HepG2 (cell line): ENCODE data around the gene LDAH. TPM values are rescaled to one million over a fixed set of nuclear protein-coding genes. Genes with fewer than 3 reads are reported as not detected.

Experiments used
- CHD2 ChIP-seq: IDR thresholded peaks from 2 replicates; pipeline ENCODE4 v1.6.1; 2011; ENCODE audit warnings: low read depth, low read length, improper control_type of control experiment
- CREB1 ChIP-seq, 2 experiments: fragments of 450-650 bp in 1 of 2; IDR thresholded peaks; 2 replicates each; pipeline ENCODE4 v1.6.1; 2016 to 2017; ENCODE audit warnings: control low read depth in 1 of 2, mild to moderate bottlenecking in 1 of 2, missing compliant biosample characterization in 1 of 2, missing genetic modification characterization in 1 of 2
- MXD4 ChIP-seq: IDR thresholded peaks from 2 replicates; pipeline ENCODE4 v1.6.1; 2016; ENCODE audit warnings: mild to moderate bottlenecking, missing biosample characterization, missing genetic modification reagents
- NFE2L1 ChIP-seq: sonication (generic); formaldehyde crosslinking; IDR thresholded peaks from 2 replicates; pipeline ENCODE4 v1.4.0; 2020; ENCODE audit warnings: missing genetic modification reagents, mild to moderate bottlenecking, borderline replicate concordance
- PAXIP1 ChIP-seq: sonication (generic); formaldehyde crosslinking; conservative IDR thresholded peaks from 2 replicates; pipeline ENCODE4 v1.4.0; 2020; ENCODE audit warnings: mild to moderate bottlenecking, missing genetic modification reagents, moderate library complexity
- SMAD1 ChIP-seq: sonication (generic); formaldehyde crosslinking; IDR thresholded peaks from 2 replicates; pipeline ENCODE4 v1.4.0; 2020; ENCODE audit warnings: missing genetic modification reagents, low read depth, mild to moderate bottlenecking, borderline replicate concordance
- ZNF567 ChIP-seq: sonication (generic); formaldehyde crosslinking; IDR thresholded peaks from 2 replicates; pipeline ENCODE4 v1.8.1; 2023; ENCODE audit warnings: mild to moderate bottlenecking, missing genetic modification reagents, borderline replicate concordance
- ZNF589 ChIP-seq: sonication (generic); formaldehyde crosslinking; conservative IDR thresholded peaks from 2 replicates; pipeline ENCODE4 v1.8.0; 2022; ENCODE audit warnings: mild to moderate bottlenecking, moderate library complexity, missing genetic modification reagents
- ZNF704 ChIP-seq: sonication (generic); formaldehyde crosslinking; IDR thresholded peaks from 2 replicates; pipeline ENCODE4 v1.8.1; 2023; ENCODE audit warnings: mild to moderate bottlenecking, inconsistent platforms, moderate library complexity, missing genetic modification reagents, borderline replicate concordance
- ZXDC ChIP-seq: sonication (generic); formaldehyde crosslinking; IDR thresholded peaks from 2 replicates; pipeline ENCODE4 v1.5.0; 2020; ENCODE audit warnings: mild to moderate bottlenecking, missing genetic modification reagents
- polyA plus RNA-seq, 8 experiments: library from polyadenylated mRNA; depleted of rRNA in 3 of 8; stranded (reverse) in 7 of 8; unstranded in 1 of 8; fragments of >200 nt; fragmentation: Illumina TruSeq in 4 of 8; extraction: Trizol in 4 of 8; gene quantifications; 2 replicates each; pipeline versions ENCODE4 v1.2.1 to v1.2.3, GENCODE V29; 2011 to 2016; ENCODE audit warnings: low read depth in 4 of 8, missing spikeins in 1 of 8, mixed read lengths in 1 of 8; ENCODE audit not compliant: insufficient read depth in 1 of 8
- total RNA-seq, 5 experiments: library from RNA; depleted of rRNA; stranded (reverse); fragments of >200 nt; fragmentation: Illumina TruSeq; extraction: Trizol; gene quantifications; 2 replicates each; pipeline ENCODE4 v1.2.3, GENCODE V29; 2016; ENCODE audit warnings: low read depth in 1 of 5
- TF ChIP-seq, protein P1 (sequence below): sonication (generic); formaldehyde crosslinking; IDR thresholded peaks from 2 replicates; pipeline ENCODE4 v1.9.0; 2021; ENCODE audit warnings: missing genetic modification reagents, mild to moderate bottlenecking, borderline replicate concordance
- TF ChIP-seq, protein P2 (sequence below): sonication (generic); formaldehyde crosslinking; IDR thresholded peaks from 2 replicates; pipeline ENCODE4 v1.4.0; 2020; ENCODE audit warnings: missing genetic modification reagents, mild to moderate bottlenecking, borderline replicate concordance
- TF ChIP-seq, protein P3 (sequence below): sonication (generic); formaldehyde crosslinking; IDR thresholded peaks from 2 replicates; pipeline ENCODE4 v1.4.0; 2020; ENCODE audit warnings: low read depth, mild to moderate bottlenecking, missing genetic modification reagents

The LDAH gene
- total and polyA plus RNA-seq, 2 of the 13 experiments (the other 11 are each of a cell fraction or from before 2014, with no cell fraction given) = 28.8 to 46.2 TPM

GRCh38 chr2:20665243-20666004 lies 157.5 kb downstream of the LDAH start (continued):
- TF ChIP-seq, protein P1, sequence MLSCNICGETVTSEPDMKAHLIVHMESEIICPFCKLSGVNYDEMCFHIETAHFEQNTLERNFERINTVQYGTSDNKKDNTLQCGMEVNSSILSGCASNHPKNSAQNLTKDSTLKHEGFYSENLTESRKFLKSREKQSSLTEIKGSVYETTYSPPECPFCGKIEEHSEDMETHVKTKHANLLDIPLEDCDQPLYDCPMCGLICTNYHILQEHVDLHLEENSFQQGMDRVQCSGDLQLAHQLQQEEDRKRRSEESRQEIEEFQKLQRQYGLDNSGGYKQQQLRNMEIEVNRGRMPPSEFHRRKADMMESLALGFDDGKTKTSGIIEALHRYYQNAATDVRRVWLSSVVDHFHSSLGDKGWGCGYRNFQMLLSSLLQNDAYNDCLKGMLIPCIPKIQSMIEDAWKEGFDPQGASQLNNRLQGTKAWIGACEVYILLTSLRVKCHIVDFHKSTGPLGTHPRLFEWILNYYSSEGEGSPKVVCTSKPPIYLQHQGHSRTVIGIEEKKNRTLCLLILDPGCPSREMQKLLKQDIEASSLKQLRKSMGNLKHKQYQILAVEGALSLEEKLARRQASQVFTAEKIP = no peak; the same call in 1 of the 2 replicates
- TF ChIP-seq ZNF567 (CRISPR knock-in tag) = no peak
- TF ChIP-seq CHD2 = no peak
- TF ChIP-seq SMAD1 (CRISPR knock-in tag) = no peak
- TF ChIP-seq ZXDC (CRISPR knock-in tag) = no peak
- no peak for TF ChIP-seq ZNF589 (CRISPR knock-in tag)
- no peak for TF ChIP-seq ZNF704 (CRISPR knock-in tag)
- TF ChIP-seq, protein P2, sequence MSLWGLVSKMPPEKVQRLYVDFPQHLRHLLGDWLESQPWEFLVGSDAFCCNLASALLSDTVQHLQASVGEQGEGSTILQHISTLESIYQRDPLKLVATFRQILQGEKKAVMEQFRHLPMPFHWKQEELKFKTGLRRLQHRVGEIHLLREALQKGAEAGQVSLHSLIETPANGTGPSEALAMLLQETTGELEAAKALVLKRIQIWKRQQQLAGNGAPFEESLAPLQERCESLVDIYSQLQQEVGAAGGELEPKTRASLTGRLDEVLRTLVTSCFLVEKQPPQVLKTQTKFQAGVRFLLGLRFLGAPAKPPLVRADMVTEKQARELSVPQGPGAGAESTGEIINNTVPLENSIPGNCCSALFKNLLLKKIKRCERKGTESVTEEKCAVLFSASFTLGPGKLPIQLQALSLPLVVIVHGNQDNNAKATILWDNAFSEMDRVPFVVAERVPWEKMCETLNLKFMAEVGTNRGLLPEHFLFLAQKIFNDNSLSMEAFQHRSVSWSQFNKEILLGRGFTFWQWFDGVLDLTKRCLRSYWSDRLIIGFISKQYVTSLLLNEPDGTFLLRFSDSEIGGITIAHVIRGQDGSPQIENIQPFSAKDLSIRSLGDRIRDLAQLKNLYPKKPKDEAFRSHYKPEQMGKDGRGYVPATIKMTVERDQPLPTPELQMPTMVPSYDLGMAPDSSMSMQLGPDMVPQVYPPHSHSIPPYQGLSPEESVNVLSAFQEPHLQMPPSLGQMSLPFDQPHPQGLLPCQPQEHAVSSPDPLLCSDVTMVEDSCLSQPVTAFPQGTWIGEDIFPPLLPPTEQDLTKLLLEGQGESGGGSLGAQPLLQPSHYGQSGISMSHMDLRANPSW (CRISPR knock-in tag) = no peak
- TF ChIP-seq NFE2L1 = no peak
- TF ChIP-seq CREB1 (IDR thresholded peaks at IDR 0.05) = no peak
- no peak for TF ChIP-seq CREB1 (CRISPR knock-in tag; IDR thresholded peaks at IDR 0.05)
- no peak for TF ChIP-seq MXD4 (CRISPR knock-in tag)
- TF ChIP-seq, protein P3, sequence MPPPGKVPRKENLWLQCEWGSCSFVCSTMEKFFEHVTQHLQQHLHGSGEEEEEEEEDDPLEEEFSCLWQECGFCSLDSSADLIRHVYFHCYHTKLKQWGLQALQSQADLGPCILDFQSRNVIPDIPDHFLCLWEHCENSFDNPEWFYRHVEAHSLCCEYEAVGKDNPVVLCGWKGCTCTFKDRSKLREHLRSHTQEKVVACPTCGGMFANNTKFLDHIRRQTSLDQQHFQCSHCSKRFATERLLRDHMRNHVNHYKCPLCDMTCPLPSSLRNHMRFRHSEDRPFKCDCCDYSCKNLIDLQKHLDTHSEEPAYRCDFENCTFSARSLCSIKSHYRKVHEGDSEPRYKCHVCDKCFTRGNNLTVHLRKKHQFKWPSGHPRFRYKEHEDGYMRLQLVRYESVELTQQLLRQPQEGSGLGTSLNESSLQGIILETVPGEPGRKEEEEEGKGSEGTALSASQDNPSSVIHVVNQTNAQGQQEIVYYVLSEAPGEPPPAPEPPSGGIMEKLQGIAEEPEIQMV = no peak
- TF ChIP-seq PAXIP1 (CRISPR knock-in tag) = no peak
